Caco-2 (cell line): ENCODE data around the gene BZW2. TPM values are rescaled to one million over a fixed set of nuclear protein-coding genes. Genes with fewer than 3 reads are reported as not detected.

Source experiments
- BruUV-seq: library from RNA; stranded (reverse); fragments of 400-500 nt; replicated peaks from 2 replicates; lab custom pipeline; 2021; lab: Mats Ljungman, UMichigan
- CTCF ChIA-PET: fragments of 300-600 bp; sonication (Branson Sonifier 250); formaldehyde crosslinking; loops from one replicate; lab custom pipeline; 2022; ENCODE audit warnings: antibody characterized with exemption; lab: Charles Lee
- POLR2A ChIA-PET: fragments of 300-600 bp; sonication (Branson Sonifier 250); formaldehyde crosslinking; loops from one replicate; lab custom pipeline; 2022; ENCODE audit warnings: antibody characterized with exemption; lab: Charles Lee
- DNase-seq, 2 experiments: peaks; one replicate each; pipeline versions ENCODE4 v3.0.0 to v3.0.0-alpha.2; 2020 to 2022
- H3K27me3 ChIP-seq: replicated peaks from 2 replicates; pipeline ENCODE4 v1.6.0; 2011; ENCODE audit warnings: low read length; ENCODE audit not compliant: control insufficient read depth, insufficient read depth
- H3K36me3 ChIP-seq: 2 replicates; pipeline ENCODE4 v1.5.1; 2011; ENCODE audit warnings: low read length; ENCODE audit not compliant: control insufficient read depth, insufficient read depth
- H3K4me1 ChIP-seq: fragments of 250-450 bp; sonication (Bioruptor Pico); 2 replicates; pipeline ENCODE4 v1.5.1; 2020; ENCODE audit warnings: mild to moderate bottlenecking
- H3K4me3 ChIP-seq: 2 replicates; pipeline ENCODE4 v1.5.1; 2011; ENCODE audit warnings: low read depth, mild to moderate bottlenecking, control low read depth, low read length
- H3K9me3 ChIP-seq: fragments of 250-450 bp; sonication (Bioruptor Pico); 2 replicates; pipeline ENCODE4 v1.5.1; 2020; ENCODE audit warnings: mild to moderate bottlenecking, moderate library complexity
- H3K27ac Mint-ChIP-seq: one replicate; pipeline ENCODE4 v1.8.0; 2022; ENCODE audit warnings: mixed read lengths; ENCODE audit not compliant: unreplicated experiment
- H3K27me3 Mint-ChIP-seq: one replicate; pipeline ENCODE4 v1.8.0; 2022; ENCODE audit warnings: mixed read lengths; ENCODE audit not compliant: insufficient read depth, unreplicated experiment
- H3K36me3 Mint-ChIP-seq: one replicate; pipeline ENCODE4 v1.8.0; 2022; ENCODE audit warnings: mild to moderate bottlenecking, mixed read lengths; ENCODE audit not compliant: insufficient read depth, unreplicated experiment
- H3K4me1 Mint-ChIP-seq: one replicate; pipeline ENCODE4 v1.8.0; 2022; ENCODE audit warnings: low read depth, mixed read lengths; ENCODE audit not compliant: unreplicated experiment
- H3K4me3 Mint-ChIP-seq: one replicate; pipeline ENCODE4 v1.8.0; 2022; ENCODE audit warnings: mild to moderate bottlenecking, moderate library complexity, mixed read lengths; ENCODE audit not compliant: unreplicated experiment
- H3K9me3 Mint-ChIP-seq: one replicate; pipeline ENCODE4 v1.8.0; 2022; ENCODE audit warnings: mixed read lengths; ENCODE audit not compliant: unreplicated experiment
- CTCF ChIP-seq, 2 experiments: fragments of 200-600 bp in 1 of 2; IDR thresholded peaks; 1 replicate in 1 of 2; 2 replicates in 1 of 2; pipeline versions ENCODE4 v1.5.1 to v1.8.0; 2011 to 2022; ENCODE audit warnings: antibody characterized with exemption in 1 of 2, control low read depth in 1 of 2, inconsistent platforms in 1 of 2, low read depth in 1 of 2, low read length in 1 of 2, mild to moderate bottlenecking in 1 of 2, moderate library complexity in 1 of 2; ENCODE audit not compliant: insufficient read depth in 1 of 2, severe bottlenecking in 1 of 2, unreplicated experiment in 1 of 2
- intact Hi-C: fragments of 100-400 bp; cut with micrococcal nuclease; formaldehyde crosslinking; loops from one replicate; pipeline ENCODE4 v1.10.0; 2022; ENCODE audit not compliant: unreplicated experiment
- total RNA-seq: library from RNA; stranded (reverse); gene quantifications from 2 replicates; pipeline ENCODE4 v1.2.3, GENCODE V29; 2022

BZW2 gene
- total RNA-seq, 1 experiment from 2014 or later: 148 TPM

- Histone ChIP-seq H3K4me3 (no peak overlapping the region), H3K9me3 (no peaks in the 10 kb centered on the region), H3K4me1 (peaks cover 21% of the 10 kb centered on the region), H3K36me3 (peaks cover 2% of the 10 kb centered on the region; the same call in 1 of the 2 replicates), H3K27me3 (no peaks in the 10 kb centered on the region)
- H3K27me3 Mint-ChIP-seq: no peaks in the 10 kb centered on the region
- CTCF ChIA-PET: no interaction called here
- no peak overlapping the region for H3K27ac Mint-ChIP-seq
- H3K4me3 Mint-ChIP-seq: no peak overlapping the region
- H3K9me3 Mint-ChIP-seq: no peaks in the 10 kb centered on the region
- DNase-seq: no peak
- H3K36me3 Mint-ChIP-seq: peaks cover 63% of the 10 kb centered on the region
- BruUV-seq: no TSS peak
- H3K4me1 Mint-ChIP-seq: peaks cover 23% of the 10 kb centered on the region
- intact Hi-C loops: no loop called here
- POLR2A ChIA-PET: no interaction called here
- no peak for TF ChIP-seq CTCF (IDR thresholded peaks at IDR 0.05; ENCODE audit: insufficient read depth in 1 of 2, low read depth in 1 of 2, low read length in 1 of 2, severe bottlenecking in 1 of 2, unreplicated experiment in 1 of 2)
Measured at GRCh38 chr7:16615228-16615627, 30.8 kb upstream of the BZW2 start.

GRCh38 chr7:16616122-16616521, 29.9 kb upstream of the BZW2 start:
- CTCF ChIA-PET: no interaction called here
- POLR2A ChIA-PET: no interaction called here
- H3K9me3 Mint-ChIP-seq: no peaks in the 10 kb centered on the region
- H3K4me1 Mint-ChIP-seq: peaks cover 14% of the 10 kb centered on the region
- no peak overlapping the region for H3K4me3 Mint-ChIP-seq
- DNase-seq: no peak
- peaks cover 2% of the 10 kb centered on the region; the same call in 1 of the 2 replicates for H3K36me3 ChIP-seq
- no peak for TF ChIP-seq CTCF (IDR thresholded peaks at IDR 0.05; ENCODE audit: insufficient read depth in 1 of 2, low read depth in 1 of 2, low read length in 1 of 2, severe bottlenecking in 1 of 2, unreplicated experiment in 1 of 2)
- H3K27me3 Mint-ChIP-seq: no peaks in the 10 kb centered on the region
- peaks cover 63% of the 10 kb centered on the region for H3K36me3 Mint-ChIP-seq
- intact Hi-C loops: no loop called here
- H3K4me3 ChIP-seq: no peak overlapping the region
- H3K27me3 ChIP-seq: no peaks in the 10 kb centered on the region
- BruUV-seq: no TSS peak
- no peaks in the 10 kb centered on the region for H3K9me3 ChIP-seq
- no peak overlapping the region for H3K27ac Mint-ChIP-seq
- H3K4me1 ChIP-seq: peaks cover 12% of the 10 kb centered on the region

GRCh38 chr7:16616542-16616941, 29.4 kb upstream of the BZW2 start:
- no peak for DNase-seq
- H3K4me3 ChIP-seq: no peak overlapping the region
- peaks cover 8% of the 10 kb centered on the region; the same call in 1 of the 2 replicates for H3K4me1 ChIP-seq
- BruUV-seq: no TSS peak
- CTCF ChIA-PET: no interaction called here
- H3K27ac Mint-ChIP-seq: no peak overlapping the region
- intact Hi-C loops: no loop called here
- H3K36me3 ChIP-seq: peaks cover 2% of the 10 kb centered on the region; the same call in 1 of the 2 replicates
- peaks cover 11% of the 10 kb centered on the region for H3K4me1 Mint-ChIP-seq
- H3K9me3 ChIP-seq: no peaks in the 10 kb centered on the region
- no peak for TF ChIP-seq CTCF (IDR thresholded peaks at IDR 0.05; ENCODE audit: insufficient read depth in 1 of 2, low read depth in 1 of 2, low read length in 1 of 2, severe bottlenecking in 1 of 2, unreplicated experiment in 1 of 2)
- H3K27me3 Mint-ChIP-seq: no peaks in the 10 kb centered on the region
- POLR2A ChIA-PET: no interaction called here
- H3K36me3 Mint-ChIP-seq: peaks cover 64% of the 10 kb centered on the region
- no peaks in the 10 kb centered on the region for H3K27me3 ChIP-seq
- no peak overlapping the region for H3K4me3 Mint-ChIP-seq
- no peaks in the 10 kb centered on the region for H3K9me3 Mint-ChIP-seq
